GM19324 (cell line): ENCODE results near the gene FUT8.
"Not testable (repeated sequence)": the region's sequence is repeated elsewhere in the genome, so short reads cannot be mapped to it uniquely, and the experiment has no call there.

Experiments
- ATAC-seq: cut with Tn5 transposase; IDR thresholded peaks from one replicate; pipeline ENCODE4 v1.9.1; 2021; ENCODE audit warnings: mild to moderate bottlenecking, moderate library complexity; ENCODE audit not compliant: unreplicated experiment, low FRiP score

FUT8 gene

GRCh38 chr14:65414961-65415589, 2.5 kb downstream of the FUT8 start:
- ATAC-seq: no peak

GRCh38 chr14:65415613-65416012, 3.1 kb downstream of the FUT8 start:
- ATAC-seq: no peak

GRCh38 chr14:65419593-65420252, 7.2 kb downstream of the FUT8 start:
- ATAC-seq: no peak

- no peak for ATAC-seq
Measured at GRCh38 chr14:65421201-65421981, 8.9 kb downstream of the FUT8 start.

GRCh38 chr14:65422088-65422834, 9.7 kb downstream of the FUT8 start:
- ATAC-seq: no peak

GRCh38 chr14:65423982-65424381, 11.5 kb downstream of the FUT8 start:
- ATAC-seq: no peak

- ATAC-seq: no peak
Measured at GRCh38 chr14:65424531-65424930, 12.0 kb downstream of the FUT8 start.

GRCh38 chr14:65425885-65426284, 13.4 kb downstream of the FUT8 start:
- ATAC-seq: no peak

- ATAC-seq: not testable (repeated sequence)
Measured at GRCh38 chr14:65426902-65427301, 14.4 kb downstream of the FUT8 start.

- ATAC-seq: no peak
Measured at GRCh38 chr14:65428691-65429090, 16.2 kb downstream of the FUT8 start.

- ATAC-seq: no peak
Measured at GRCh38 chr14:65429757-65430156, 17.2 kb downstream of the FUT8 start.

- no peak for ATAC-seq
Measured at GRCh38 chr14:65431245-65431644, 18.7 kb downstream of the FUT8 start.

- no peak for ATAC-seq
Measured at GRCh38 chr14:65431951-65432350, 19.4 kb downstream of the FUT8 start.

GRCh38 chr14:65432361-65432948, 19.9 kb downstream of the FUT8 start:
- no peak for ATAC-seq

GRCh38 chr14:65433157-65433556, 20.6 kb downstream of the FUT8 start:
- ATAC-seq: no peak

- no peak for ATAC-seq
Measured at GRCh38 chr14:65433646-65434045, 21.1 kb downstream of the FUT8 start.

GRCh38 chr14:65434216-65434850, 21.8 kb downstream of the FUT8 start:
- ATAC-seq: no peak

- ATAC-seq: no peak
Measured at GRCh38 chr14:65438266-65438933, 25.9 kb downstream of the FUT8 start.

GRCh38 chr14:65439117-65439516, 26.6 kb downstream of the FUT8 start:
- ATAC-seq: no peak

GRCh38 chr14:65440230-65440629, 27.7 kb downstream of the FUT8 start:
- no peak for ATAC-seq
